Epithelial cell of esophagus (primary cell): ENCODE data around the gene NOL8.

Experiments used
- DNase-seq: peaks from one replicate; pipeline ENCODE4 v3.0.0; 2010; ENCODE audit warnings: low read depth
- H3K4me3 ChIP-seq: 2 replicates; pipeline ENCODE4 v1.5.1; 2011; ENCODE audit warnings: mild to moderate bottlenecking, low read length, control low read depth
- CTCF ChIP-seq: IDR thresholded peaks from 2 replicates; pipeline ENCODE4 v1.5.1; 2011; ENCODE audit warnings: low read depth, mild to moderate bottlenecking, low read length, control low read depth, inconsistent platforms; ENCODE audit not compliant: insufficient read depth; ENCODE audit errors: missing control alignments

NOL8 gene

GRCh38 chr9:92325269-92325990 is at the start of gene NOL8, which contains the start of gene CENPP:
Gene NOL8, minus strand, starts transcription at chr9:92325350. Its CDS starts 1,189 bp downstream, at chr9:92324161.
Gene CENPP, plus strand, starts transcription at chr9:92325953.
- peak within 1 kb of the TSS; percentile 69 for H3K4me3 ChIP-seq
- TF ChIP-seq CTCF: no peak
- DNase-seq: peak; percentile 92

- DNase-seq: no peak
- no peak overlapping the region for H3K4me3 ChIP-seq
- no peak for TF ChIP-seq CTCF
These were observed 48.0 kb upstream of the NOL8 start for GRCh38 chr9:92373167-92373566.

DNA sequence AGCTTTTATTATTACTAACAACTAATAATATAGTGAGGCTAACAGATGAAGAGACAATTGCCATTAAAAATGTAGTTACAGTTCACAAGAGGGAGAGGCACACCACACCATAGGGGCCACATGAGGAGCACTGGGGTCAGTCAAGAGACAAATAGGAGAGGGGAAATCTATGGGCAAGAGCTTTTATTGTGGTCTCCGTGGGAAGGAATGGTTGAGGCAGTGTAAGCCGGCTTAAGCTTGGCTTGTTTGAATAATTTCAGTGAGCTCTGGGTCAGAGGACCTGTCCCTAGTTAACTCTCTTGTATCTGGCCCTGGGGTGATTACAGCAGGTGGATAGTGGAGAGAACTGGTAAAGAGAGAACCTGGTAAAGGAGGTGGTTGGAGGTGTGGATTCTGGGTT is 43.9 kb upstream of the NOL8 start:
- no peak for TF ChIP-seq CTCF
- DNase-seq: no peak
- no peak overlapping the region for H3K4me3 ChIP-seq

DNA sequence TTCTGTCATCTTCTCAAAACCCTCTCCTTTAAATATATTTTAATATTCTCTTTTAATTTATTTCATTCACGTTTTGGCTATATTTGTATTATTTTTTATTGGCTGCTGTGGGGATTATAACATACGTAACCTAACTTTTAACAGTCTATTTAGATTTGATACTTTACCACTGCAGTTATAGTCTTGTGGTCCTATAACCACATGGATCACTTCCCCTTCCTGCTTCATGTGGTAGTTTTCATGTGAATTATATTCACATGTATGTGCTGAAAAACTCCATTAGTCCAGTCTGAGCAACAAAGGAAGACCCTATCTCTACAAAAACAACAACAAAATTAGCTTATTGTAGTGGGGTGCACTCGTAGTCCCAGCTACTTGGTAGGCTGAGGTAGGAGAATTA is 34.9 kb upstream of the NOL8 start:
- no peak overlapping the region for H3K4me3 ChIP-seq
- no peak for DNase-seq
- no peak for TF ChIP-seq CTCF

GRCh38 chr9:92359394-92359995 is 34.3 kb upstream of the NOL8 start:
- no peak overlapping the region for H3K4me3 ChIP-seq
- no peak for DNase-seq
- TF ChIP-seq CTCF: no peak

DNA sequence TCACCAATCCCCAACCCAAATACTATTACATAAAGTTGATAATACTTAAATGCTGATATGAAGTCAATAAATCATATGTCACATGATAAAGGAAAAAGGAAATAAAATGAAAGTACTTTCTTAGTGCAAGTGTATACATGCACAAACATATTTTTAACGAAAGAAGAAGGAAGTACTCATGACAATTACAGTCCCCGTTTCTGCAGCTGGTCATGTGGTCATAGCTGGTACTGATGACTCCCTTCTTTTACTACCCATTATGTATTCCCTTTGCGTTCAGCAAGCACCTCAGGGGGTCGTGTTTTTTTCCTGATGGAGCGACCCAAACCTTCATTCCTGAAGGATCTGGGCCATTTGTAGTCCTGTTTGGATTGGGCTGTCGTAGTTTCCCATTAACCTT is 27.9 kb upstream of the NOL8 start:
- peak; percentile 11 for DNase-seq
- no peak for TF ChIP-seq CTCF
- no peak overlapping the region for H3K4me3 ChIP-seq
